Upper lobe of left lung (tissue), 4 donors: ENCODE measurements around the gene PCDHB15.

Experiments
- EP300 ChIP-seq, 4 donors: sonication (generic); formaldehyde crosslinking; IDR thresholded peaks; one replicate each; pipeline ENCODE4 v1.5.1; 2017; ENCODE audit warnings: antibody characterized with exemption in 4 of 4, control low read depth in 2 of 4
- POLR2AphosphoS5 ChIP-seq, 2 donors: sonication (generic); formaldehyde crosslinking; IDR thresholded peaks; one replicate each; pipeline ENCODE4 v1.5.1; 2017; ENCODE audit warnings: antibody characterized with exemption in 2 of 2
- TF ChIP-seq, protein P1 (sequence below), 6 experiments: fragments of 450-650 bp in 4 of 6; fragments of 200-600 bp in 2 of 6; sonication (generic) in 2 of 6; IDR thresholded peaks; one replicate each; pipeline ENCODE4 v1.5.1; 2016 to 2019; ENCODE audit warnings: antibody characterized with exemption in 6 of 6

DNA sequence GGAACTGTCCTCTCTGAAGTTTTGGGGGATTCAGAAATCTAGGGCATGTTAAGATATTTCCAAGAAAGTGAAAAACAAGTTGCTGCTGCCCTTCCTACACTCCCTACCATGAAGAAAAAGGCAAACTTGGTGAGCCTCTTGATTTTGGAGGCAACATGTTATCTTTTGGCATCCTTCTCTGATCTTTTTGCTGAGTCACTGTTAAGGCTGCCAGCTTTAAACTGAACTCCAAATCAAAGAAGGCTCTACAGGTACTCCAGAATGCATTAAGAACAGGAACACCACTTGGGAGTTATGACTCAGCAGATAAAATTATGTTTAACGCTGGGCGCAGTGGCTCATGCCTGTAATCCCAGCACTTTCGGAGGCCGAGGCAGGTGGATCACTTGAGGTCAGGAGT lies 24.0 kb downstream of the PCDHB15 start:
- TF ChIP-seq POLR2AphosphoS5 (IDR thresholded peaks at IDR 0.05) (no peak), EP300 (IDR thresholded peaks at IDR 0.05) (no peak)
- TF ChIP-seq, protein P1, sequence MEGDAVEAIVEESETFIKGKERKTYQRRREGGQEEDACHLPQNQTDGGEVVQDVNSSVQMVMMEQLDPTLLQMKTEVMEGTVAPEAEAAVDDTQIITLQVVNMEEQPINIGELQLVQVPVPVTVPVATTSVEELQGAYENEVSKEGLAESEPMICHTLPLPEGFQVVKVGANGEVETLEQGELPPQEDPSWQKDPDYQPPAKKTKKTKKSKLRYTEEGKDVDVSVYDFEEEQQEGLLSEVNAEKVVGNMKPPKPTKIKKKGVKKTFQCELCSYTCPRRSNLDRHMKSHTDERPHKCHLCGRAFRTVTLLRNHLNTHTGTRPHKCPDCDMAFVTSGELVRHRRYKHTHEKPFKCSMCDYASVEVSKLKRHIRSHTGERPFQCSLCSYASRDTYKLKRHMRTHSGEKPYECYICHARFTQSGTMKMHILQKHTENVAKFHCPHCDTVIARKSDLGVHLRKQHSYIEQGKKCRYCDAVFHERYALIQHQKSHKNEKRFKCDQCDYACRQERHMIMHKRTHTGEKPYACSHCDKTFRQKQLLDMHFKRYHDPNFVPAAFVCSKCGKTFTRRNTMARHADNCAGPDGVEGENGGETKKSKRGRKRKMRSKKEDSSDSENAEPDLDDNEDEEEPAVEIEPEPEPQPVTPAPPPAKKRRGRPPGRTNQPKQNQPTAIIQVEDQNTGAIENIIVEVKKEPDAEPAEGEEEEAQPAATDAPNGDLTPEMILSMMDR (IDR thresholded peaks at IDR 0.05): no peak
